ENCODE measurements around the gene EMP1. TPM values are rescaled to one million over a fixed set of nuclear protein-coding genes. Genes with fewer than 3 reads are reported as not detected.

EMP1 gene
- total and polyA plus RNA-seq, 2 donors (not counting 3 experiments of a cell fraction or from before 2014, with no cell fraction given) = 265 to 528 TPM

GRCh38 chr12:13195785-13196129 is 769 bp upstream of the EMP1 start:
- TF ChIP-seq POLR2AphosphoS5 (IDR thresholded peaks at IDR 0.05; ENCODE audit: insufficient read depth, low read depth, low read length) (no peak), MAX (IDR thresholded peaks at IDR 0.05; ENCODE audit: insufficient read depth, insufficient read length) (no peak), POLR2A (IDR thresholded peaks at IDR 0.05; ENCODE audit: low read depth, low read length) (no peak), GATA2 (IDR thresholded peaks at IDR 0.05; ENCODE audit: insufficient read depth, insufficient read length, low read depth, low read length) (no peak), JUN (IDR thresholded peaks at IDR 0.05; ENCODE audit: borderline replicate concordance, insufficient read depth, insufficient read length, low read depth) (no peak), CTCF (IDR thresholded peaks at IDR 0.05; ENCODE audit: extremely low read depth in 1 of 2, insufficient read depth in 1 of 2, low read depth in 1 of 2, low read length in 2 of 2) (no peak), FOS (IDR thresholded peaks at IDR 0.05; ENCODE audit: borderline replicate concordance, insufficient read depth, low read length) (no peak), MYC (IDR thresholded peaks at IDR 0.05; ENCODE audit: low read depth, low read length) (no peak), EZH2 (IDR thresholded peaks at IDR 0.05; ENCODE audit: borderline replicate concordance, low read depth, low read length, severe bottlenecking) (no peak)
- dilution Hi-C loops (cut with MboI; ENCODE audit: extremely low pct_ligation_motif_present, low sequenced_read_pairs) = no loop called here
- Histone ChIP-seq H3K4me1 (ENCODE audit: control insufficient read depth, extremely low read depth, insufficient read depth, low read length) (peaks cover 29% of the 10 kb centered on the region), H3K9ac (replicated peaks; ENCODE audit: extremely low read depth, insufficient read depth, low read length) (peak overlapping the region; percentile 100), H4K20me1 (replicated peaks; ENCODE audit: control insufficient read depth, extremely low read depth, insufficient read depth, low read length) (no peaks in the 10 kb centered on the region), H3K9me1 (replicated peaks; ENCODE audit: control insufficient read depth, extremely low read depth, insufficient read depth, low read length) (no peaks in the 10 kb centered on the region), H3K27me3 (ENCODE audit: control insufficient read depth in 2 of 2, insufficient read depth in 2 of 2, low read length in 2 of 2) (no peaks in the 10 kb centered on the region), H3K4me2 (ENCODE audit: insufficient read depth, low read length) (peak overlapping the region; percentile 25), H3K27ac (ENCODE audit: insufficient read depth, low read depth, low read length) (peak overlapping the region; percentile 96), H3K36me3 (ENCODE audit: control insufficient read depth in 2 of 2, extremely low read depth in 1 of 2, insufficient read depth in 2 of 2, low read length in 2 of 2) (no peaks in the 10 kb centered on the region), H3K4me3 (replicated peaks in 1 of 3; ENCODE audit: insufficient read depth in 1 of 3, low read depth in 1 of 3, low read length in 3 of 3) (no peak overlapping the region), H3K79me2 (ENCODE audit: control insufficient read depth, insufficient read depth, low read length) (peaks cover 42% of the 10 kb centered on the region), H3K9me3 (replicated peaks; ENCODE audit: control insufficient read depth, insufficient read depth, low read length) (no peaks in the 10 kb centered on the region), H2AFZ (ENCODE audit: low read depth, low read length) (peak overlapping the region; percentile 37)
- FAIRE-seq = no peak
- no TSS peak for BruUV-seq (replicated peaks)
- no peak for DNase-seq (ENCODE audit: low read depth, low spot score)
- intact Hi-C loops (cut with micrococcal nuclease) = loop anchor here (1.0 to 2.0 kb wide), 6 partner anchors 11 to 195 kb away; partner anchors contain the start of gene HEBP1
- CTCF ChIA-PET = interaction anchor here (1.0 to 2.3 kb wide), 18 partner anchors 10 to 279 kb away, joined by 3 to 20 read pairs (median 5); no protein-coding TSS in a partner anchor
- POLR2A ChIA-PET = interaction anchor here (0.9 to 1.7 kb wide), 5 partner anchors 10 to 96 kb away, joined by 6 to 19 read pairs (median 11); no protein-coding TSS in a partner anchor

All from endothelial cell of umbilical vein (primary cell).